Ureter (tissue), 1 donor: ENCODE results near the gene PKHD1. TPM values are rescaled to one million over a fixed set of nuclear protein-coding genes. Genes with fewer than 3 reads are reported as not detected.

Experiments
- DNase-seq: peaks from one replicate; pipeline ENCODE4 v3.0.0-alpha.2; 2020; ENCODE audit warnings: low spot score
- total RNA-seq: library from RNA; stranded (reverse); gene quantifications from one replicate; pipeline ENCODE4 v1.2.4, GENCODE V29; 2023
- donor health status: DM: yes; HTN: yes; CAD: no.

Gene PKHD1
- total RNA-seq, 1 donor from 2014 or later = 13.3 TPM

GRCh38 chr6:51793393-51793792 lies 294.0 kb downstream of the PKHD1 start:
- no peak for DNase-seq

- no peak for DNase-seq
Measured at GRCh38 chr6:51792273-51793030, 295.0 kb downstream of the PKHD1 start.

DNA sequence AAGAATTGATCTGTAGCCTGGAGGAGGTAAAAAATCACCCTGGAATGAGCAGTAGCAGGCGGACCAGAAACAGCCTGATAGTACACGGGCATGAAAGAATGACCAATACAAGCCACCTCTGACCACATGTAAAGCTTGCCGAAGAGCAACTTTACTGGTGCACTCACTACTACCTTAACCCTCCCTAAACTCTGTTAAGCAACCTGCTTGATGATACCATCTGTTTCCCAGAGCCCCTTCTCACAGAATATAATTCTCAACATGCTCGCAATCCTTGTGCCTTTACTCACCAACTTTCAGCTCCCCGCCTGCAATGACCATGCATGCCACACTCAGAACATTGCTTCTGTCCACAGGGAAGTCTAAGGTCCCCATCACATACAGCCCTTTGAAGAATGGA lies 296.5 kb downstream of the PKHD1 start:
- DNase-seq = no peak

DNA sequence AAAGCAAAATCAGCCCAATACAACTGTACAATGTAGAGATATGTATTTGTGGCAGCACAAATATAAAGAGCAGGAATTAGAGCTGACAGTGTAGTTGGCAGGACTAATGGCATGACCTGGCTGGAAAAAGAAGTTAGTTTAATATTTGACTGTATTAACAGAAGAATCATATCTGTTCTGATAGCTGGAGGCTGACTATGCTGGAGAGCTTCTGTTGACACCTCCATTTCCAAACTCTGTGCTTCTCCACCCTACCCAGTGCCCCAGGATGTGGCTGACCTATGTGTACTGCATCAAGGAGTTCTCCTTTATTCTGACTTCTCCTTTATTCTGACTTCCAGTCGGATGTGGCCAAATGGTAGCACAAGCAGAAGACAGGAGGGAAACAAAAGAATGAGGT lies 299.3 kb downstream of the PKHD1 start:
- no peak for DNase-seq

DNA sequence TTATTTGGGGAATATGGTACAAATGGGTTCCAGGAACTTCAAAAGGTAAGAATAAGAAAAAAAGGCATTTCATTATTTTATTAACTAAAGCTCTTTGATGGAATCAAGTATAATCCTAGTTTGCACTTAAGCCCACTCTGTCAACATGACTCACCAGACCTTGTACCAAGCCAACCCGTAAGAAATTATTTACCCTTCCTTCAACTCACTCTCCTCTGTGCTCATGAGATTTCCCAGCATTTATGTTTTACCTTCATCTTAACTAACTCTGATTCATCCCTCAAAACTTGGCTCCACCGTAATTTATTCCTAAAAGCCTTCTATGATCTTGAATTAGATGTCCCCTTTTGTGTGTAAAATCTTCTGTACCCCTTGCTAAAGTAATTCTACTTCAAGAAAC lies 308.7 kb downstream of the PKHD1 start:
- DNase-seq = no peak

DNA sequence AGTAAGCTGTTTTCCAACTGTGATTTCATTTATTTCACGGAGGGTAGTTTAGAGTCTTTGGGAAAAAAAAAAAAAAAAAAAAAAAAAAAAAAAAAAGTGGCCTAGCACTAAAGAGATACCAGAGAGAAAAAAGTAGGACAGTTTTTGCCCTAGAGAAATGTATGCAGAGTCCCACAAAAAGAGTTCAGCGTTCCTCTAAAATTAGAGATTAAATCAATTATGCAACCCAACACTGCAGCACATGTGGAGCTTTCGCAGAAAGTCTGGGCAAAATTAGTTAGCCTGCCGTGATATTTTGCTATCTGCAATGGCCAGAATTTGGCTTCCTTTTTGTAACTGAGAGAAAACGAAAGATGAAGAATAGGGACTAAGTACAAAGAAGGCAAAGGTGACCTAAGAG lies 309.8 kb downstream of the PKHD1 start:
- DNase-seq = no peak

DNA sequence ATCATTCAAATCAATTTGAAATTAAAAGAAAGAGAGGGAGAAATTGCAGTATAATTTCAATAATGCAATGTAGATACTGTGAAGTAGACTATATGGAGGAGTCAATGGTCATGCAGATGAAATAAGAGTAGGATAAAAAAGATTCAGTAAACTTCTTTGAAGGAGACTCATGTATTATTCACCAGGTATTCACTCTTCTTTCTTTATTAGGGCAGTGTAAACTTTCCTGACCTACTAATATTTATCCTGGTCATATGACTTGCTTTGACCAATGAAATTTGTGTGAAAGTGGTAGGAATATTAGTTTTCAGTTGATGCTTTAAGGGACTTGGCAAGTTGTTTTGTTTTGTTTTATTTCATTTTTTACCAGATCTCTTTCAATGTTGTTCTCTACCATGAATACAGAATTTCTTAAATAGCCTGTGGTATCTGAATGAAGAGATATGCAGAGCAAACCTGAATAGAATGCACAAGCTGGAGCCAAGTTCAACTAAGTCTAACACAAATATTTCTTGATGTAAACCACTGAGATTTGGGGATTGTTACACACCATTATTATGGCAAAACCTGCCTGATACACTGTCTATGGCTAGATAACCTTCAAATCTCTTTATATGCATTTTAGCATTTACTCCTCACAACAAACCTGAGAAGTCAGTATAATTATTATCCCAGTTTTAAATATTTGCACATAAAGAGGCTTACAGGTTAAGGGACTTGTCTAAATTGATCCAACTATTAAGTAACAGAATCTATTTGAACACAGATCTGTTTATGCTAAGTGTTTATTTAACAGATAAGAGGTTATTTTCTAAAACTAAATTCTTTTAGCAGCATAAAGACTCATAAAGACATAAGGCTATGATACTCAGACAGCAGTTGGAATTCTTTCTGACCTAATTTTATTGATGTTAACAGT lies 311.2 kb downstream of the PKHD1 start:
- DNase-seq = no peak

DNA sequence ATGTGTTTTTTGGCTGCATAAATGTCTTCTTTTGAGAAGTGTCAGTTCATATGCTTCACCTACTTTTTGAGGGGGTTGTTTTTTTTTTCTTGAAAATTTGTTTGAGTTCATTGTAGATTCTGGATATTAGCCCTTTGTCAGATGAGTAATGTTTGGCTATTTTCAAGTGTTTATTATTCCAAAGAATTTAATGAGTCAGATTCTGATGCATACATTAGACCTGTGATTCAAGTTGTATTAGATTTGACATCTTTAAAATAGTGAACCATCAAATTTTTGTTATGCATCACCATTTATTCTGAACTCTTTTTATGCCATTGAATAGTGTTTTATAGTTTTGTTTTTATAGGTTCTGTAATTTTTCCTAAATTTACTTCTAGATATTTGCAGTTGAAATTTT lies 319.3 kb downstream of the PKHD1 start:
- DNase-seq = no peak

DNA sequence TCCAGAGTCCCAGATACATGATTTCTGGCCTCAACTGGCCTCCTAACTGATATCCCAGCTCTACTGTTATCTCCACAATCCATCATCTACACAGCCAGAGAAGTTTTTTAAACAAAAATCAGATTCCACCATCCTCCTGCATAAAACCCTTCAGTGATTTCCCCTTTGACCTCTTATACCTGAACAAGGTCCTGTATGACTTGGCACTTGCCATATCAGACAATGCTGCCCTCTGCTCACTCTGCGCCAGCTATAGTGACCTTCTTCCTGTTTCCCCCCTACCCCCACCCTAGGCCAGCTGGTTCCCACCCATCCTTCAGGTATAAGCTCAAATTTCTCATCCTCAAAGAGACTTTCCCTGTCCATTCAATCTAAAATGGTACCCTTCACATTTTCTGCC lies 322.2 kb downstream of the PKHD1 start:
- no peak for DNase-seq

DNA sequence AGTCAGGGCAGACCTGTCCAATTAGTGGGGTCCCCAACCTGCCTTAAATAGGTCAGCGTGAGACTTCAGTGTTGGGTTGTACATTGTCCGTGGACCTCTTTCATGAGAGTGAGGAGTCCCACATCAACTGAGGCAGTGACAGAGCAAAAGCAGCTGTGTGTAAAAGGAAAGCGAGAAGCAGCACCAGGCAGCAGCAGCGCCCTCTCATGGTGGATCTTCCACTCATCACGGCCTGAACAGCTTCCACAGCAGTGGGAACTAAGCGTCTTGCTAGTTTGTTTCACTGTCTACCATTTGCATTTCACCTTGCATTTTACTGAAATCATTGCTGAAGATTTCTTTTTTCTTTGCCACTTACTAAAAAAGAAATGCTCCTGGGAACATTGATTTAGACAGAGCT lies 333.8 kb downstream of the PKHD1 start:
- no peak for DNase-seq

DNA sequence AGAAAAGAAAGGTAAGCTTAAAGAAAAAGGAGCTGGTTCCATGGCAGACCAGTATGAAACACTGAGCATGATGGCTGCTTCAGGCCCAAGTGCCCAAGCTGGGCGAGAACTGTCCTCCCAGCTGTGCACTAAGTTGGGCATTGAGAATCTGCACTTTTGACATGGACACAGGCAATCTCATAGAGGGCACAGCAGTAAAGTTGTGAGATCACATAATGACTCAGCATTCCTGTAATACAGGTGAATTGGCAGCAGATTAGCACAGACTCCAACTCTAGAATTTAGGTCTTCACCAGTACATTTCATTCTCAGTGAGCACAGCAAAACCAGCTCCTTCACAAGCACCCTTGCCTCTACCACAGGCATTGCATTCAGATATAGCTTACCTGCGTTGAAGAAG lies 343.4 kb downstream of the PKHD1 start:
- no peak for DNase-seq

DNA sequence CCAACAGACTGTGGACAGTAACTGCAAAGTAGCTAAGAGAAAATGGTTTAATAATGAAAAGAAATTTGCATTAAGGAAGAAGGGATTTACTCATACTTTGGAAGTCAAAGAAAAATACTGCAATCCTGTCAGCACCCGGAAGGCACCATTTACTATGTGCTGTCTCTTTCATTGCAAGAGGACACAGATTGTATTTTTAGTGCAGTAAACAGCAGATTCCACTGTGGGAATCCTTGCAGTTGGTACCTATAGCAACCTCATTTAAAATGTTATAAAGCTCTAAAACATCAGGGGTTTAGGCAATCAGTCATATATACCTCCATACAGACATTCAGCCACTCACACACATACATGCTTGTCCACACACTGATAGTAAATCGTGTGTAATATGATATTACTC lies 346.8 kb downstream of the PKHD1 start:
- no peak for DNase-seq

DNA sequence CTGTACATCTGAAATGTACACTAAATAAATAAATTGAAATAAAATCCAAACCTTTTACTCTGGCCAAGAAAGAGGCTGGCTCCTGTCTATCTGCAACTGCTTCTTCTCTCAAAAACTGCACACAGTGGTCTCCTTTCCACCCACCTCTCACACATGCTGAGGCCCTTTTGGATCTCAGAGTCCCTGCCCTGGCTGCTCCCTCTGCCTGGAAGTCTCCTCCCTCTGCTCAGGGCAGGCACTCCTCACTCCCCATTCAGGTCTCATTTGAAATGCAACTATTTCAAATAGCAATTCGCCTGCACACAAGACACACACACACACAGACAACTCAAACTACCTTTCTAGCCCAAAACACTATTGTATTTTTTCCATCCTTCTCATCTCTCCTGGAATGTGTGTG lies 348.8 kb downstream of the PKHD1 start:
- no peak for DNase-seq

- DNase-seq = no peak
Measured at GRCh38 chr6:51737580-51738360, 349.6 kb downstream of the PKHD1 start.

DNA sequence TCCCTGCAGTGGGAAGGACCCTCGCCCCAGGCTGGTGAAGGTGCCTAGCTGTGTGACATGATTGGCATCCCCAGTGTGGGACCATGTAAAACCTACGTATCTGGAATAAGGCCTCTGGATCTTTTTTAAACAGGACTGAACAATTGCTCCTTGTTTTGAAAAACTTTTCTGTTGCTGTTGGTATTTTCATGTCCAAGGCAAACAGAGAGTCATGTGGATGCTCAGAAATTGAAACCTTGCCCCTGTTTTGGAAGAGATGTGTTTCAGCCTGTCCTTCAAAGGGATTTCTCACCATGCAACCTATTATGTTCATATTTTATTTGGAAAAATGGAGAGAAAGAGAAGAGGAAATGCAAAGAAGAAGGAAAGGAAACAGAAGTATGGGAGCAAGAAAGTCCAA lies 362.3 kb downstream of the PKHD1 start:
- no peak for DNase-seq

GRCh38 chr6:51720327-51720726 lies 367.1 kb downstream of the PKHD1 start:
- DNase-seq = no peak

- DNase-seq = no peak
Measured at GRCh38 chr6:51719297-51719696, 368.1 kb downstream of the PKHD1 start.

DNA sequence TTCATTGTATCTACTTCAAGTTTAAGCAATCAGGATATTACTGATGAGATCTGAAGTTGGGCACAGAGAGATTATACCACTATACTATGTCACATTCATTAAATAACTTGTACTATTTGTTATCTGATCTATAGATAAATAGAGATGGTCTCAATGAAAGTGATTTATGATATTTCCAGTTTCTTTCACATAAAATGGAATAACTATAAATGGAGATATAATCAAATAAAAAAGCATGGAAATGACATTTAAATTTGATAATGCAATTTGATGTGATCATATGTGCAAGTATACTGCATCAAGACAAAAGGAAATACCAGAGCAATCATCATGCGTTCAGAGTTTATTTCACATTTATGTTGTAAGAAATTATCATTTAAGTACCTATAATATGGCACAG lies 368.9 kb downstream of the PKHD1 start:
- DNase-seq = no peak

DNA sequence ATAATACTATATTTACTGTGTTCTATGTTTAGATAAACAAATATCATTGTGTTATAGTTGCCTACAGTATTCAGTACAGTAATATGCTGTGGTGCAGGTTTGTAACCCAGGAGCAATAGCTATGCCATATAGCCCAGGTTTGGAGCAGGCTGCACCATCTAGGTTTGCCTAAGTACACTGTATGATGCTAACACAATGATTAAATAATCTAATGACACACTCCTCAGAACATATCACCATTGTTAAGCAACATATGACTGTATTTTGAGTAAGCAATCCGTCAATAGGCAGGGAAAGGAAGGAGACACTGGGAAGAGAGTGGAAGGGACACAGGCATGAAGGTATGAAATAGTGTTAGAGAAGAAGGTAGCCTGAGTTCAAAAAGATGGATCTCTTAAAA lies 369.9 kb downstream of the PKHD1 start:
- DNase-seq = no peak

- no peak for DNase-seq
Measured at GRCh38 chr6:51711876-51712275, 375.5 kb downstream of the PKHD1 start.

DNA sequence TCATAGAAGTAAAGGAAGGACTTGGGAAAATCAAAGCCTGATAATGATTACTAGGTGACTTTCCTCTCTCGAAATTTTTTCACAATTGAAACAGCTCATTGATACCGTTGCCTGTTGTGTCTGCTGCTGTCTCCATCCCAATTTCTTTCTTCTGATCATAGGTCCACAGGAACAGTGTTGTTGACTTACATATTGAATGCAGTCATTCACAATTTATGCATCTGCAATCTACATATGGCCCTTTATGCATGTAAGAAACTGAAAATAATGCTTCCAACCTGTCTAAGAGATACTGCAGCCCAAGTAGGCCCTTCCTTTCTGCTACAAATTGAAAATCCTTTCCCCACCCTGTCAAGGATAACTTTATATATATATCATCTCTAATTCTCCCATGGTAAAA lies 381.3 kb downstream of the PKHD1 start:
- no peak for DNase-seq

GRCh38 chr6:51704932-51705540 lies 382.4 kb downstream of the PKHD1 start:
- DNase-seq = no peak
